Fibroblast of lung (primary cell): Measurements from ENCODE around the gene ART4. TPM values are rescaled to one million over a fixed set of nuclear protein-coding genes. Genes with fewer than 3 reads are reported as not detected.

Experiments
- DNase-seq, 2 donors: peaks; one replicate each; pipeline versions ENCODE4 v3.0.0 to v3.0.0-alpha.2; 2010; ENCODE audit warnings: low read depth in 2 of 2
- H2AFZ ChIP-seq: 2 replicates; pipeline ENCODE4 v1.5.1; 2012; ENCODE audit warnings: low read length, control low read depth, inconsistent platforms
- H3K27ac ChIP-seq: 2 replicates; pipeline ENCODE4 v1.5.1; 2011; ENCODE audit warnings: low read length, control low read depth; ENCODE audit not compliant: insufficient read depth
- H3K27me3 ChIP-seq: 2 replicates; pipeline ENCODE4 v1.5.1; 2011; ENCODE audit warnings: mild to moderate bottlenecking, low read length; ENCODE audit not compliant: control insufficient read depth, insufficient read depth
- H3K36me3 ChIP-seq: 2 replicates; pipeline ENCODE4 v1.5.1; 2011; ENCODE audit warnings: low read length; ENCODE audit not compliant: control insufficient read depth, insufficient read depth
- H3K4me1 ChIP-seq: 2 replicates; pipeline ENCODE4 v1.5.1; 2011; ENCODE audit warnings: low read length; ENCODE audit not compliant: control insufficient read depth, insufficient read depth; ENCODE audit errors: extremely low read depth
- H3K4me2 ChIP-seq: 2 replicates; pipeline ENCODE4 v1.5.1; 2011; ENCODE audit warnings: low read length, control low read depth; ENCODE audit not compliant: insufficient read depth; ENCODE audit errors: extremely low read depth
- H3K4me3 ChIP-seq, 4 experiments: fragments of 200-600 bp in 1 of 4; sonication (generic) in 1 of 4; replicated peaks in 1 of 4; 2 replicates each; pipeline ENCODE4 v1.5.1; 2011 to 2016; ENCODE audit warnings: low read length in 4 of 4, low read depth in 3 of 4, mild to moderate bottlenecking in 3 of 4, control low read depth in 2 of 4, inconsistent platforms in 1 of 4, mixed read lengths in 1 of 4; ENCODE audit not compliant: insufficient read depth in 1 of 4; ENCODE audit errors: control extremely low read depth in 1 of 4
- H3K79me2 ChIP-seq: 2 replicates; pipeline ENCODE4 v1.5.1; 2012; ENCODE audit warnings: mild to moderate bottlenecking, low read length, inconsistent platforms; ENCODE audit not compliant: control insufficient read depth, insufficient read depth
- H3K9ac ChIP-seq: 2 replicates; pipeline ENCODE4 v1.5.1; 2011; ENCODE audit warnings: mild to moderate bottlenecking, low read length, control low read depth; ENCODE audit not compliant: insufficient read depth
- H3K9me3 ChIP-seq: 2 replicates; pipeline ENCODE4 v1.5.1; 2012; ENCODE audit warnings: low read depth, low read length; ENCODE audit not compliant: control insufficient read depth, insufficient read depth
- H4K20me1 ChIP-seq: 2 replicates; pipeline ENCODE4 v1.5.1; 2011; ENCODE audit warnings: low read length; ENCODE audit not compliant: control insufficient read depth, insufficient read depth; ENCODE audit errors: extremely low read depth
- EZH2 ChIP-seq: IDR thresholded peaks from 2 replicates; pipeline ENCODE4 v1.5.1; 2012; ENCODE audit warnings: low read length, control low read depth, mild to moderate bottlenecking; ENCODE audit errors: missing control alignments
- polyA plus RNA-seq, 2 donors: library from polyadenylated mRNA; depleted of rRNA in 1 of 2; stranded (reverse) in 1 of 2; unstranded in 1 of 2; fragments of >200 nt; gene quantifications; 2 replicates each; pipeline ENCODE4 v1.2.1, GENCODE V29; 2011 to 2012; ENCODE audit warnings: missing spikeins in 1 of 2
- total RNA-seq: library from RNA; depleted of rRNA; stranded (reverse); fragments of >200 nt; gene quantifications from 2 replicates; pipeline ENCODE4 v1.2.1, GENCODE V29; 2014
- TF ChIP-seq, protein P1 (sequence below), 2 donors: IDR thresholded peaks in 1 of 2; conservative IDR thresholded peaks in 1 of 2; 1 replicate in 1 of 2; 2 replicates in 1 of 2; pipeline ENCODE4 v1.5.1; 2011 to 2012; ENCODE audit warnings: low read length in 2 of 2, control low read depth in 1 of 2, inconsistent platforms in 1 of 2, low read depth in 1 of 2, mild to moderate bottlenecking in 1 of 2

Gene ART4
- total and polyA plus RNA-seq, 2 donors (not counting 1 experiment from before 2014, with no cell fraction given), result not detected

DNA sequence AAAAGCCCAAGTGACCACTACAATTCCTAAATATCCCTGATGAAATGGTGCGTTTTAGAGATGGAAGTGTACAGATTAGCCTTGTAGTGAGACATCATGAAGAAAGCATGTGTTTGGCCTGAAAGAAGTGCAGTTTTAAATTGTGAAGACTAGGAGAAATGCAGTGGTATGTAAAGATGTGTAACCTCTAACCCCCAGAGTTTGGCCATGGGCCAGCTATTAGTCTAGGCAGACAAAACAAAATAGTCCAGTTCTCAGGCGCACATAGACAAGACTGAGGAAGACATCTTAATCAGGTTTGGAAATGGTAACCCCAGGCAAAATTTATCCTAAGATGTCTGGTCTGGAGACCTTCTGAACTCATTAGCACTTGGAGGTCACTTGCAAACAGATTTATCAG is 63.5 kb downstream of the ART4 start:
- H2AFZ ChIP-seq, result no peak overlapping the region

GRCh38 chr12:14777271-14777670 is 66.1 kb downstream of the ART4 start:
- no peak for DNase-seq
- no peaks in the 10 kb centered on the region for H3K9me3 ChIP-seq
- TF ChIP-seq, protein P1, sequence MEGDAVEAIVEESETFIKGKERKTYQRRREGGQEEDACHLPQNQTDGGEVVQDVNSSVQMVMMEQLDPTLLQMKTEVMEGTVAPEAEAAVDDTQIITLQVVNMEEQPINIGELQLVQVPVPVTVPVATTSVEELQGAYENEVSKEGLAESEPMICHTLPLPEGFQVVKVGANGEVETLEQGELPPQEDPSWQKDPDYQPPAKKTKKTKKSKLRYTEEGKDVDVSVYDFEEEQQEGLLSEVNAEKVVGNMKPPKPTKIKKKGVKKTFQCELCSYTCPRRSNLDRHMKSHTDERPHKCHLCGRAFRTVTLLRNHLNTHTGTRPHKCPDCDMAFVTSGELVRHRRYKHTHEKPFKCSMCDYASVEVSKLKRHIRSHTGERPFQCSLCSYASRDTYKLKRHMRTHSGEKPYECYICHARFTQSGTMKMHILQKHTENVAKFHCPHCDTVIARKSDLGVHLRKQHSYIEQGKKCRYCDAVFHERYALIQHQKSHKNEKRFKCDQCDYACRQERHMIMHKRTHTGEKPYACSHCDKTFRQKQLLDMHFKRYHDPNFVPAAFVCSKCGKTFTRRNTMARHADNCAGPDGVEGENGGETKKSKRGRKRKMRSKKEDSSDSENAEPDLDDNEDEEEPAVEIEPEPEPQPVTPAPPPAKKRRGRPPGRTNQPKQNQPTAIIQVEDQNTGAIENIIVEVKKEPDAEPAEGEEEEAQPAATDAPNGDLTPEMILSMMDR (conservative IDR thresholded peaks at IDR 0.05 in 1 of 2, IDR thresholded peaks at IDR 0.05 in 1 of 2; ENCODE audit: low read depth in 1 of 2, low read length in 2 of 2), result no peak
- TF ChIP-seq EZH2, result no peak

More for the DNA sequence above, 63.5 kb downstream of the ART4 start:
- DNase-seq, result no peak
- no peaks in the 10 kb centered on the region for H3K27me3 ChIP-seq
- H3K27ac ChIP-seq, result no peak overlapping the region
- peaks cover 11% of the 10 kb centered on the region for H3K79me2 ChIP-seq
- TF ChIP-seq, protein P1 (conservative IDR thresholded peaks at IDR 0.05 in 1 of 2, IDR thresholded peaks at IDR 0.05 in 1 of 2; ENCODE audit: low read depth in 1 of 2, low read length in 2 of 2), result no peak
- TF ChIP-seq EZH2, result no peak
- no peak overlapping the region for H3K4me3 ChIP-seq
- H3K9me3 ChIP-seq, result no peaks in the 10 kb centered on the region
- no peak overlapping the region for H3K9ac ChIP-seq
- H4K20me1 ChIP-seq, result no peaks in the 10 kb centered on the region
- peaks cover 12% of the 10 kb centered on the region for H3K4me1 ChIP-seq
- no peak overlapping the region for H3K4me2 ChIP-seq
- no peaks in the 10 kb centered on the region for H3K36me3 ChIP-seq

DNA sequence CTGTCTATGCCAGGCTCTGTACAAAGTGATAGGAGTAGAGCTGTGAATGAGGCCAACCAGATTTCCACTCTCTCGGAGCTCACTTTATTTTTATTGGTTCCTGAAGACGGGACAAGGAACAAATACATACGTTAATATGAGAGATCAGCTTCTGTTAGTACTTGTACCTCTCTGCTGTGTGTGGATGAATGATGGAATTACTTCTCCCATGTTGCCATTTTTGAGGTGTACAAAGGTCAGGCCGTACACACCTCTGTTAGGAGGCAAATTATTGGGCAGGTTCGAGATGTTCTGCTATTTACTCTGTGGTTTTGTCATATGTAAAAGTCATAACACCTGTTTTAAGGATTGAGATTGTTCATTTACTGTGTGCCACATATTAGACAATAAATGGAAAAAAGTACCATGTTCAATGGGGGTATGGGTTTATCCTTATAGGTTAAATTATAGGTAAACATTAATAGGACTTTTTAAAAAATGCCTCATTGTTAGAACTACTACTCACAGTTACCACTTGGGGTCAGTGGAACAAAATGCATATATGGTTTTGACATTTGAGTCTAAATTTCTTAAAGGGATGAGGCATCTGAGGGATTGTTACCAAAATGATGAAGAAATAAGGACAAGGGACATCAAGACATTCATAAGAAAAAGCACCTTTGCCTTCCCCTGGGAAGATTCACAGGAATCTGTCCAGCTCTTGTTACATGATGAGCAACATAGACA is 66.9 kb downstream of the ART4 start:
- no peak overlapping the region for H3K9ac ChIP-seq
- peak overlapping the region; percentile 90 for H3K4me2 ChIP-seq
- H3K27me3 ChIP-seq, result no peaks in the 10 kb centered on the region
- no peaks in the 10 kb centered on the region for H4K20me1 ChIP-seq
- DNase-seq, result peak in 1 of 2 donors; percentile 48
- peak overlapping the region; percentile 97 for H3K27ac ChIP-seq
- H3K4me1 ChIP-seq, result peaks cover 12% of the 10 kb centered on the region
- peak overlapping the region; percentile 61 to 89 (median 79) for H3K4me3 ChIP-seq
- no peaks in the 10 kb centered on the region for H3K9me3 ChIP-seq
- H3K79me2 ChIP-seq, result peaks cover 16% of the 10 kb centered on the region
- TF ChIP-seq, protein P1 (conservative IDR thresholded peaks at IDR 0.05 in 1 of 2, IDR thresholded peaks at IDR 0.05 in 1 of 2; ENCODE audit: low read depth in 1 of 2, low read length in 2 of 2), result peak in 1 of 2 donors; percentile 24
- no peak for TF ChIP-seq EZH2
- H3K36me3 ChIP-seq, result no peaks in the 10 kb centered on the region
- no peak overlapping the region for H2AFZ ChIP-seq

More at GRCh38 chr12:14777271-14777670, 66.1 kb downstream of the ART4 start:
- no peak overlapping the region for H3K4me2 ChIP-seq
- H3K27ac ChIP-seq, result no peak overlapping the region
- peaks cover 16% of the 10 kb centered on the region for H3K79me2 ChIP-seq
- H3K36me3 ChIP-seq, result no peaks in the 10 kb centered on the region
- peaks cover 12% of the 10 kb centered on the region for H3K4me1 ChIP-seq
- H4K20me1 ChIP-seq, result no peaks in the 10 kb centered on the region
- H3K4me3 ChIP-seq, result no peak overlapping the region
- no peak overlapping the region for H2AFZ ChIP-seq
- H3K27me3 ChIP-seq, result no peaks in the 10 kb centered on the region
- H3K9ac ChIP-seq, result no peak overlapping the region
